Mesothelial cell of epicardium (in vitro differentiated cells): ENCODE measurements around the gene USP49. TPM values are rescaled to one million over a fixed set of nuclear protein-coding genes. Genes with fewer than 3 reads are reported as not detected.
A peak's percentile ranks its signal among the peaks of the same experiment; 100 is the strongest.

ENCODE experiments used
- DNase-seq, 2 experiments: peaks; one replicate each; pipeline ENCODE4 v3.0.0; 2021; ENCODE audit warnings: low spot score in 2 of 2; ENCODE audit not compliant: unreplicated experiment in 2 of 2
- H3K27ac Mint-ChIP-seq: 2 replicates; pipeline ENCODE4 v1.8.0; 2021; ENCODE audit warnings: mixed read lengths
- H3K27me3 Mint-ChIP-seq: 2 replicates; pipeline ENCODE4 v1.8.0; 2021; ENCODE audit warnings: low read depth, mixed read lengths
- H3K36me3 Mint-ChIP-seq: 2 replicates; pipeline ENCODE4 v1.8.0; 2021; ENCODE audit warnings: mixed read lengths
- H3K4me1 Mint-ChIP-seq: 2 replicates; pipeline ENCODE4 v1.8.0; 2021; ENCODE audit warnings: mixed read lengths
- H3K4me3 Mint-ChIP-seq: 2 replicates; pipeline ENCODE4 v1.8.0; 2021; ENCODE audit warnings: mild to moderate bottlenecking, moderate library complexity, mixed read lengths
- H3K9me3 Mint-ChIP-seq: 2 replicates; pipeline ENCODE4 v1.8.0; 2021; ENCODE audit warnings: mixed read lengths
- CTCF ChIP-seq: fragments of 200-600 bp; sonication (generic); IDR thresholded peaks from one replicate; pipeline ENCODE4 v1.5.0; 2021; ENCODE audit warnings: antibody characterized with exemption; ENCODE audit not compliant: unreplicated experiment
- total RNA-seq: library from RNA; stranded (reverse); gene quantifications from 3 replicates; pipeline ENCODE4 v1.2.1, GENCODE V29; 2021

The USP49 gene
- total RNA-seq, 1 donor from 2014 or later, result 12.1 TPM

GRCh38 chr6:41784581-41785171, 110.5 kb downstream of the USP49 start:
- Mint-ChIP-seq H3K4me3 (no peak overlapping the region), H3K27me3 (peaks cover 11% of the 10 kb centered on the region), H3K36me3 (peaks cover 3% of the 10 kb centered on the region), H3K9me3 (no peaks in the 10 kb centered on the region), H3K4me1 (peaks cover 33% of the 10 kb centered on the region), H3K27ac (no peak overlapping the region)
- TF ChIP-seq CTCF, result no peak
- DNase-seq, result no peak

GRCh38 chr6:41783106-41783780, 111.9 kb downstream of the USP49 start:
- Mint-ChIP-seq H3K27ac (no peak overlapping the region), H3K36me3 (no peaks in the 10 kb centered on the region), H3K4me3 (no peak overlapping the region), H3K9me3 (no peaks in the 10 kb centered on the region), H3K4me1 (peaks cover 31% of the 10 kb centered on the region), H3K27me3 (peaks cover 11% of the 10 kb centered on the region)
- no peak for DNase-seq
- TF ChIP-seq CTCF, result no peak

- Mint-ChIP-seq H3K27me3 (peaks cover 11% of the 10 kb centered on the region), H3K4me3 (peak overlapping the region; percentile 88), H3K4me1 (peaks cover 31% of the 10 kb centered on the region), H3K36me3 (no peaks in the 10 kb centered on the region), H3K27ac (peak overlapping the region; percentile 14), H3K9me3 (no peaks in the 10 kb centered on the region)
- no peak for TF ChIP-seq CTCF
- no peak for DNase-seq
These were observed 113.8 kb downstream of the USP49 start for GRCh38 chr6:41781366-41781730.

GRCh38 chr6:41780551-41781365, 114.4 kb downstream of the USP49 start, which contains the start of gene PRICKLE4:
Gene PRICKLE4 (plus strand): TSS chr6:41780782. CDS start chr6:41783474, 2,692 bp downstream.
- H3K36me3 Mint-ChIP-seq, result no peaks in the 10 kb centered on the region
- peaks cover 11% of the 10 kb centered on the region for H3K27me3 Mint-ChIP-seq
- no peak for TF ChIP-seq CTCF
- peak within 1 kb of the TSS; percentile 88 for H3K27ac Mint-ChIP-seq
- peak within 1 kb of the TSS; percentile 88 for H3K4me3 Mint-ChIP-seq
- H3K4me1 Mint-ChIP-seq, result peaks cover 27% of the 10 kb centered on the region
- peak in 1 of 2 experiments; percentile 51 for DNase-seq
- H3K9me3 Mint-ChIP-seq, result no peaks in the 10 kb centered on the region

- peak; percentile 99 to 100 for DNase-seq
- TF ChIP-seq CTCF, result peak; percentile 84
- H3K36me3 Mint-ChIP-seq, result peaks cover 3% of the 10 kb centered on the region
- H3K27ac Mint-ChIP-seq, result peak within 1 kb of the TSS; percentile 88
- H3K27me3 Mint-ChIP-seq, result peaks cover 11% of the 10 kb centered on the region
- H3K4me1 Mint-ChIP-seq, result peaks cover 24% of the 10 kb centered on the region
- H3K9me3 Mint-ChIP-seq, result no peaks in the 10 kb centered on the region
- peak within 1 kb of the TSS; percentile 88 for H3K4me3 Mint-ChIP-seq
These were observed 115.2 kb downstream of the USP49 start, which contains the start of gene FRS3 for GRCh38 chr6:41779788-41780550. Gene FRS3 (minus strand): TSS chr6:41779900. CDS start chr6:41776987, 2,913 bp downstream.
